ENCODE results near the gene SNED1.

GRCh38 chr2:241031436-241032165 lies 33.2 kb downstream of the SNED1 start:
- TF ChIP-seq EZH2 (IDR thresholded peaks at IDR 0.05; ENCODE audit: insufficient read depth, poor library complexity, severe bottlenecking) (no peak), EZH2phosphoT487 (IDR thresholded peaks at IDR 0.05; ENCODE audit: insufficient read depth, low read depth) (no peak)

Measured in GM23248 (cell line).